ENCODE measurements around the gene RUNX3.
"Not testable (repeated sequence)": the region's sequence is repeated elsewhere in the genome, so short reads cannot be mapped to it uniquely, and the experiment has no call there.

The RUNX3 gene

GRCh38 chr1:24930260-24931145 is at the start of gene RUNX3:
TSS of gene RUNX3 (minus strand) at chr1:24930276. CDS start at chr1:24929868, 408 bp downstream.
- peak; percentile 77 for DNase-seq (ENCODE audit: low read depth)

DNA sequence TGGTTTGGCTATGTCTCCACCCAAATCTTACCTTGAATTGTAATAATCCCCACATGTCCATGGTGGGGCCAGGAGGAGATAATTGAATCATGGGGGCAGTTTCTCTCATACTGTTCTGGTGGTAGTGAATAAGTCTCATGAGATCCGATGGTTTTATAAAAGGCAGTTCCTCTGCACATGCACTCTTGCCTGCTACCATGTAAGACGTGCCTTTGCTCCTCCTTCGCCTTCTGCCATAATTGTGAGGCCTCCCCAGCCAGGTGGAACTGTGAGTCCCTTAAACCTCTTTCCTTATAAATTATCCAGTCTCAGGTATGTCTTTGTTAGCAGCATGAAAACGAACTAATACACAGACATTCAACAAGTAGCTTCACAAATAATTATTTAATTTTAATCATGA is 49.2 kb upstream of the RUNX3 start:
- not testable (repeated sequence) for DNase-seq (ENCODE audit: low read depth)

DNA sequence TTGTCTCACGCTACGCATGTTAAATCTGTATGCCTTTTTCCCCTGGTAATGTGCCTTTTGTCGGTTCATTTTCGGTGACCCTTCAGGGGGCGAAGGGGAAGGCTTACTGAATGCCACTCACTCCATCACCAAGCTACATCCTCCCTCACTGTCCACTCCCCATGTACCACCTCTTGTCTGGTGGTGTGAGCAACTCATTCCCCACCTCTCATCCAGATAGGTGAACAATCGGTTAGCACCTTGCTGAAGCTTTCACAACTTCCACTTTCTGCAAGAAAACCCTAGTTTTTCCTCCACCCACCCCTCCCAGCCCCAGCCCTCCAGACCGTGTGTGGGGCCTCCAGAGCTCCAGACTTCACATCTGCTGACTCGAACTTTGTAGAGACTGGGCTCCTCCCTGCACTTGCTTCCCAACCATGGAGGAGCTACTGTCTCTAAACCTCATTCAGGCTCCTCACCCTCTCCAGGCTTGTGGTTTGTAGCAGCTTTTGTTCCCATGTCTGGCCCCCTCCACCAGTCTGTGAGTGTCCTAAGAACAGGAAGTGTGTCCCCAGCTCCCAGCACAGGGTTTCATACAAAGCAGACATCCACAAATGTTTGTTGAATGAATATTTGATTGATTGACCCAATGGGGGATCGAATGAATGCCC is 48.4 kb upstream of the RUNX3 start:
- no peak for DNase-seq (ENCODE audit: low read depth)

- DNase-seq (ENCODE audit: low read depth), result no peak
Observed at GRCh38 chr1:24975391-24975790, 45.3 kb upstream of the RUNX3 start.

GRCh38 chr1:24973315-24973714 is 43.2 kb upstream of the RUNX3 start:
- DNase-seq (ENCODE audit: low read depth), result no peak

DNA sequence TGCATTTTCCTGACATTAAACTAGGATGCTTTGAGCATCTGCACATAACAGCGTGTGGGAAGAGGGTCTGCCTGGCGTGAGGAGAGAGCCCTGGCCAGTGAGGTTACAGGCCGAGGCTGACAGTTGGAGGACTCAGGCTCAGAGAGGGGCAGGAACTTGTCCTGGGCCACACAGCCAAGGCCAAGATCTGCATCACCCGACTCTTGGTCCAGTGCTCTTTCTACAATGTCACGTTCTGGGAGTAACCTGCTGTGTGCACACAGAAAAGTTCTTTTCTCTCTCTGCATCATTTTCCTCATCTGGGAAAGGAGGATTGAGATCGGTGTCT is 42.8 kb upstream of the RUNX3 start:
- no peak for DNase-seq (ENCODE audit: low read depth)

DNA sequence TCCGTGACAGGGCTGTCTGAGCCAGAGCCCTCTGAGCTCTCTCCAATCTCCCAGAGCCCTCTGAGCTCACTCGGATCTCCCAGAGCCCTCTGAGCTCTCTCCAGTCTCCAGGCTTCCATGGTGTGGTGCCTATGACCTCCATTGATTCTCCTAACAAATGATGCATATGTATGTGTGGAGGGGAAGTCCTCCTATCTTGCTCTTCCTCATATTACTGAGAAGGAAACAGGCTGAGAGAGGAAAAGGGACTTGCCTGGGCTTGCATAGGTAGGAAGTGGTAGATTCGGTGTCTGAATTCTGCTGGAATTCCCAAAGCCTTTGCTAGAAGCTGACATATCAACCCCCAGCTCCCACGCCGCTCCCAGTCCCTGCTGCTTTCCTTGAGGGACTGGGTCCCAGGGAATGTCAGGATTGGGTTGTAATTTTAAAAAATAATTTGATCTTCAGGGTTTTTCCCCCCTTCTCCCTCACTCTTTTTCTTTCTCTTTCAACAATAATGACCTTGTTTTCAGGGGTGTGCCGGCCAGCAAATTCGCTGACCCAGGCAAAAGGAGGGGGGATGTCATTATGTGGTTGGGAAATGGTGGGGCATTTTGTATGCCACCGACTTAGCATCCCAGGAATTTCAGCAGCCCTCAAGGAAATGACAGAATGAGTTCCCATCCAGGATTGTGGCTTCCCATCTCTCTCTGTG is 42.3 kb upstream of the RUNX3 start:
- no peak for DNase-seq (ENCODE audit: low read depth)

DNA sequence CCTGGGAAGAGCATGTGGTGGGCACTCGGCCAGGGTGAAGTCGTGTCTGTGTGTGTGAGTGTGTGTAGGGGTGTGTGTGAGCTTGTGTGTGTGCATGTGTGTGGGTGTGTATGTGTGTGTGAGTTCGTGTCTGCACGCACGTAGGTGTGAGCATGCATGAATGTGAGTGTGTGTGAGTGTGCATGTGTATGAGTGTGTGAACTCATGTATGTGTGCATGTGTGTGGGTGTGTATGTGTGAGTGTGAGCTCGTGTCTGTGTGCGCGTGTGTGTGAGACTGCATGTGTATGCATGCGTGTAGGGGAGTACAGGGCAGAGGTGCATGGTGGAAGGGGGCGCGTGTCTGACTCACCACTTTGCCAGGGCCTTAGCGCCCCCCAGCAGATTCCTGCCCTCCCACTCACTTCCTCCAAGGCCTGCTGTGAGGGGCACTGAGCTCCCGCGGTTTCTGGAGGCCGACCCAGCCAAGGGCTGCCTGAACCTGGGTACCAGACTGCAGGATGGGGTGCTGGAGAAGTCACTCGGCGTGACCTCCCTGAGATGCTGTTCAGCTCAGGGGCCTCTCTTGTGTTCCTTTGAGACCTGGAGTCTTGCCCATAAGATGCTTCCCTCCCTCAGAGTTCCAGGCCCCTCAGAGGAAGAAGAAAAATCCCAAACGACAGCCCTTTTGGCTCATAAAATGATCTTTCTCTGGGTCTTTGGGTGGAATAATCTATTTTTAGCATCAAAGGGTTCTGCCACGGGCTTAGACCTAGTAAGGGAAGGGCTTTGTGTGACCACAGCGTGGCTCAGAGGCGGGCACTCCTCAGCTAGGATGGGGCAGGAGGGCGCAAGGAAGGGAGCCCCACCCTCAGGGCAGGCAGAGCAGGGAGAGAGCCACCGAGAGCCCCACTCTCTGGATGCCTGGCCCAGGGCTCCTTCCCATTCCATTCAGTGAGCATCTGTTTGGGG is 41.1 kb upstream of the RUNX3 start:
- no peak for DNase-seq (ENCODE audit: low read depth)

DNA sequence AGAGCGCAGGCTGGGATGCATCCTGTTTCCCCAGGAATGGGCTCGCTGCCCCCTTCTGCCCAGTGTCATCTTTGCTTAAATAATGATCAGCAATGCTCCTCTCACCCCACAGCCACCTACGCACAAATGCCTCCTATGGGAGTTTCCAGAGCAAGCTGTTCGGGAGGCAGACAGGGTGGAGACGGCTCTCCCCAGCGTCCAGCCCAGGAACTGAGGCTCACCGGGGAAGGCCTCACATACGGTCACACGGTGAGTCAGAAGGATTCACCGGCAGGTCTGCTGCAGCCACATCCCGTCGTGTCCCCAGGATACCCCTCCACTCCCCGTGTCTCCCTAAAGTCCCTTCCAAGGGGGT is 40.3 kb upstream of the RUNX3 start:
- no peak for DNase-seq (ENCODE audit: low read depth)

DNA sequence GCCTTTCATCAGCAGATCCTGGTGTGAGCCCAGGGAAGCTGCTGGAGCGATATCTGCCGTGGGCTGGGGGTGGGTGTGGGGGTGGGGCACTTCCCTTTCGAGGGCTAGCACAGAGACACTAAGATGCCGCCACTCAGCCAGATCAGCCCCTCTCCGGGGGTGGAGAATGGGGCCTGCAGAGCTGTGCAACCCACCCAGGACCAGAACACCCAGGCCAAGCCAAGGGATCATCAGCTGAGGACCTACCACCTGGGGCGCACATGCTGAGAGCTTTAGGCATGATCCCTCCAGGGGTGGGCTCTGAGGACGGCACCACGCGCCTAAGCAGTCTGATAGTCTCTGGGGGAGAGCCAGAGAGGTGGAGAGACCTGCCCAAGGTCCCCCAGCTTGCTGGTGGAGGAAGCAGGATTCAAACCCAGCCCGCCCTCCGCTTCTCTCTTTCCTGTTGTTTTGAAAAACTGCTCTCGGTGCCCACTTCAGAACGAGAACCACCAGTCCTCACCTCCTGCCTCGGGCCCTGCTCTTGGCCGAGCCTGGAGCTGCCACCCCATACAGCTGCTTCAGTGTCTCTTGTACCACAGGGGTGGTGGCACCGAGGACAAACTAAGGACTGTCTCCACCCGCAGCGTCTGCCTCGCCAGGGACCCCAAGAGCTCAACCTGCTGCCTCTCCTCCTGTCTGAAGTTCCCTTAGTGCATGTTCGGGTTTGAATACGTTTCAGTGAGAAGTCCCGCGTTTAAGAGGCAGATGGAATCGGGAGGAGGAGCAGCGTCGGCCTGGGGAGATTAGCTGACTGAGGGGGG is 39.7 kb upstream of the RUNX3 start:
- no peak for DNase-seq (ENCODE audit: low read depth)

DNA sequence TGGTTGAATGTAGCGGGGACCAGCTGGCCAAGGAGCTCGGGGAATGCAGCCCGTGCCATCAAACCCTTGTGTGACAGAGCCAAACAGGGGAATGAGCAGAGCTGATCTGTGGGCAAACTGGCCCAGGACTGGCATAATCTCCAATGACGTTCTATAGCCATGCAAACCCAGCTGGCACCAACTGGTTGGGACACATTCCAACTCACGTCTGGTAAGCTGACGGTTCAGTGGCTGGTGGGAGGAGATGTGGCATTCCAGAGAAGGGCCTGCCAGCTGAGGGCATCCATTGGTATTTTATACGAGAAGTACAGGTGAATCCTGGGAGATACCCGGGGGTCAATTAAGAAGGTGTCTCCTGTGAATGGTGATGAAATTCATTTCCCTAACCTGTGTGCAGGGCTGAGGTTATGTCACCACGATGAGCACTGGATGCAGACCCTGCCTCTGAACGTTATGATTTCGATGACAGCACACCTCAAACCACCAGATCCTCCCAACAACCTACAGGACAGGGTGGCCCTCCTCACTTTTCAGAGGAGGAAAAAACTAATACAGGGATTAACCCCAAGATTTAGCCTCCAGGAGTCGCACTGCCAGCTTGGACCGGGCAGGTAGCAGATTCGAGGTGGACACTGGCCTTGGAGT is 39.0 kb upstream of the RUNX3 start:
- DNase-seq (ENCODE audit: low read depth), result no peak

GRCh38 chr1:24967962-24968361 is 37.9 kb upstream of the RUNX3 start:
- DNase-seq (ENCODE audit: low read depth), result no peak

DNA sequence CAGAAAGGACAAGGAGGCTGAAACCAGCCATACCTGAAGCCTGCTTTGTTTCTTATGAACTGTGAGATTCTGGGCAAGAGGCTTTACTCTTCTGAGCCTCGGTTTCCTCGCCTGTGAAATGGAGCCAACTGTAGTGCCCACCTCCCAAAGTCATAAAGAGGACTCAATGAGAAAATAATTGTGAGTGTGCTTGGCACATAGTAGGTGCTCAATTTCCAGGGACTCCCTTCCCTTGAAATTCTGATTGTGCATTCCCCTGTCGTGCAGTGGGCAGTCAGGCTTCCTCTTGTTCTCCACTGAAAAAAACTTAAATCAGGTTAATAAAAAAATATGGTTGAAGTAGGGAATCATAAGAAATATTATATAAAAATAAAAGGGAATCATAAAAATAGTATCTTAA is 37.5 kb upstream of the RUNX3 start:
- DNase-seq (ENCODE audit: low read depth), result no peak

DNA sequence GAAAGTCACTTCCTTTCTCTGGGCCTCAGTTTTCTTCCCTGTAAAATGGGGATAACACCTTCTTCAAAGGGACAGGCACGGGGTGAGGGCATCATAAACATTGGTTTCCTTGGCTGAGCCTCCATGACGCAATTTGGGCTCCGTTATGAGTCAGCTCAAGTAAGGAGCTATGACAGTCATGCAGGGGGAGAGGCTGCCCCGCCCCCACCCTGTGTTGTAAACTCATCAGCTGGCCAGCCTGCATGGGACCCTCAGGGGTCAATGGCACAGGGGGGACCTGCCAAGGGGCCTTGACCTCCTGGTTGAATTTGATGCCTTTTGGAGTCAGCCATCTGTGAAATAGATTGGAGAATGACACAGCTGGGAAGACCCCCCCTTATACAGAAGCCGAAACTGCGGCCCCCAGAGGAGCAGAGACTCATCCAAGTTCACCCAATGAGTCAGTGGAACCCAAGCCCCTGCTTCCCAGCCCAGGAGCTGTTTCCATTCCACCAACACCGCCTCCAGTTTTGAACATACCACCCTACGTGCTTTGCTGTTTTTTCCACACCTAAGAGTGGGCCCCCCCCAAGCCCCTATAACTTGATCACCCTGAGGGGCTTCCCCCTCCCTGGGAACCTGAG is 36.8 kb upstream of the RUNX3 start:
- DNase-seq (ENCODE audit: low read depth), result no peak

DNA sequence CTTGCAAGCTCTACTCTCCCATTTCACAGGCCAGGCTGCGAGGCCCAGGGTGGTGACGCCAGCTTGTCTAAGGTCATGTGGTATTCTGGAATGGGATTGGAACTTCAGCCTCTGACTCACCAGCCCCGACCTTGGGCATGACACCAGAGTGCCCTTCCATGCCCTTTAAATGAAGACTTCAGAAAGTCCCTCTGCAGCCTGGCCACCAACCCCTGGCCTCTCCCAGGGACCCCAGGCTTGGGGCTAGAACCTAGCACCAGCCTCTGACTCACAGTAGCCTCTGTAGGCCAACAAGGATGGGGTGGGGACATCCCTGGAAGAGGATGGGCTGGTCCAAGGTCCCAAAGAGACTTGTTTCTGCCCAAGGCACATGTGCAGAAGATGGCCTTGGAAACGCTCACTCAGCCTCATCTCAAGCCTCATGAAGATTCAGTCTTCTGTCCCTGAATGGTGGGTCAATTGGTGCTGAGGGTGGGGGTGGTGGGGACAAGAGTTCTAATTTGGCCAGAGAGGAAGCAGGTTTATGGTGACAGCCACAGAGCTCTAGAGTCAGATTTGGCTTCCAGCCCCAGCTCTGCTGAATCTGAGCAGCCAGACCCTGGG is 36.1 kb upstream of the RUNX3 start:
- DNase-seq (ENCODE audit: low read depth), result no peak

DNA sequence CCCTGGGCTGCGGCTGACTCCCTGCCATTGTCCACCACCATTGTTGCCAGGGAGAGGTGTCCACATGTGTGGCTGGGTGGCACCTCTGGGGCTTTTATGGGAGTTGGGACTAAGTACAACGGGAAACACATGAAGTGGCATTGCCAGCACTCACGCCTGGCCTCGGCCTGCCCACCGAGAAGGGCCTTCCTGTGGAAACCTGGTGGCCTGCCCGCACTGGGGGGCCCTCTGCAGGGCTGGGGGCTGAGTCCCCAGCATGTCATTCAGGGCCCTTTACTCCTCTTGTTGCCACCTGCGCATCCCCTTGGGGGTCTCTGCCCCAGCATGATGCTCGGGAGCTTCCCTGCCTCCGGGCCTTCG is 35.5 kb upstream of the RUNX3 start:
- no peak for DNase-seq (ENCODE audit: low read depth)

DNA sequence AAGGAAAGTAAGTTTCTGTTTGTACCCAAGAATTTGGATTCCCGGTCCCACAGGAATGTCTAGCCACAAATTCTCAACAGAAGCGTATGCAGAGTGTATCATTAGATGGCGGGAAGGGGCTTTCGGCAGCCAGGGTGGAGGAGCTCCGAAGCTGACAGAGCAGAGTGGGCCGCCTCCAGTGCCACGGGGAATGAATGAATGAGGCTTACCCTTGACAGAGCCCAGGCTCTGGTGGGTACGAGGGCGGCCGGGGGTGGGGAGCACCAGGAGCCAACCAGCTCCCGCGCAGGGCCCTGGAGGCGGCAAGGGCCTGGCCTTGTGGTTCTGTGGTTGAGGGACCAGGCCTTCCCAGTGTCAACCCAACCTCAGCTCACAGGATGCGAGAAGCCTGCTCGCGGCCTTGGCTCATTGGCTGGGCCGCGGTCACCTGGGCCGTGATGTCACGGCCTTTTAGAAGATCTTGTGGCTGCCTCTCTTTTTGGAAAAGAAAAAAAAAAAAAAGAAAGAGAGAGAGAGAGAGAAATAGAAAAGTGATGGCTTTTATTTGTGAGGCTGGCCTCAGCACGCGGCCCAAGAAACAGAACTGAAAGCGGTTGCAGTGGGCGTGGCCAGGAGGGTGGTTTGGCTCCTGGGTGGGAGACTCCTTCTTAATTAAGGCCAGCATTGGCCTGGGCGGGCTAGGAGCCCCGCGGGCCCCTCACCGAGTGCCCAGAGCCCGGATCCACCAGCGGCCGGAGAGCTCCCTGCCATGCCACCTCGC is 34.9 kb upstream of the RUNX3 start:
- DNase-seq (ENCODE audit: low read depth), result peak; percentile 73

- DNase-seq (ENCODE audit: low read depth), result no peak
Observed at GRCh38 chr1:24963943-24964693, 34.0 kb upstream of the RUNX3 start.
